GM12878 (cell line): ENCODE results near the gene THYN1.

Experiments
- CEBPB ChIP-seq, 2 experiments: fragments of 150-350 bp in 1 of 2; IDR thresholded peaks; 2 replicates each; pipeline ENCODE4 v1.6.1; 2012 to 2014; ENCODE audit warnings: low read depth in 2 of 2, low read length in 2 of 2, borderline replicate concordance in 1 of 2, inconsistent platforms in 1 of 2
- CHD2 ChIP-seq: IDR thresholded peaks from 2 replicates; pipeline ENCODE4 v1.6.1; 2011; ENCODE audit warnings: low read depth, low read length, improper control_type of control experiment, borderline replicate concordance
- EZH2 ChIP-seq: IDR thresholded peaks from 2 replicates; pipeline ENCODE4 v1.6.1; 2012; ENCODE audit warnings: low read depth, mild to moderate bottlenecking, control low read depth, inconsistent platforms, low read length, borderline replicate concordance; ENCODE audit not compliant: control insufficient read depth
- POLR2A ChIP-seq: IDR thresholded peaks from 2 replicates; pipeline ENCODE4 v1.6.1; 2011; ENCODE audit warnings: low read depth, mild to moderate bottlenecking, low read length
- POLR2AphosphoS5 ChIP-seq: IDR thresholded peaks from 2 replicates; pipeline ENCODE4 v1.6.1; 2011; ENCODE audit warnings: mild to moderate bottlenecking, low read length, inconsistent platforms
- RCOR1 ChIP-seq: conservative IDR thresholded peaks from 2 replicates; pipeline ENCODE4 v1.6.1; 2012; ENCODE audit warnings: low read depth, low read length, improper control_type of control experiment
- TF ChIP-seq, protein P1 (sequence below): fragments of 450-650 bp; IDR thresholded peaks from 2 replicates; pipeline ENCODE4 v1.6.1; 2017; ENCODE audit warnings: mild to moderate bottlenecking
- TF ChIP-seq, protein P2 (sequence below), 3 experiments: IDR thresholded peaks in 2 of 3; conservative IDR thresholded peaks in 1 of 3; 2 replicates each; pipeline ENCODE4 v1.5.1; 2011; ENCODE audit warnings: low read depth in 3 of 3, low read length in 3 of 3, mild to moderate bottlenecking in 3 of 3, control low read depth in 2 of 3, moderate library complexity in 2 of 3, inconsistent platforms in 1 of 3, mixed read lengths in 1 of 3; ENCODE audit not compliant: control insufficient read depth in 2 of 3, insufficient read depth in 1 of 3; ENCODE audit errors: extremely low read depth in 1 of 3

DNA sequence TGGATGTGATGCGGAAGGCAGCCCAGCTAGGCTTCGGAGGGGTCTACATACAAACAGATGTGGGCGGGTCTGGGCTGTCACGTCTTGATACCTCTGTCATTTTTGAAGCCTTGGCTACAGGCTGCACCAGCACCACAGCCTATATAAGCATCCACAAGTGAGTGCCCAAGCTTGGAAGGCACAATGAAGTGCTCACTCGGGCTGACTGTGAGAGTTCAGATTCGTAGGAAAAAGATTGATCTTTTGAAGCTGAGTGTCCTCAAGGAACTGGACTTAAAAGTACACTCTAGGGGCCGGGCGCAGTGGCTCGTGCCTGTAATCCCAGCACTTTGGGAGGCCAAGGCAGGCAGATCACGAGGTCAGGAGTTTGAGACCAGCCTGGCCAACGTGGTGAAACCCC lies 3.9 kb upstream of the THYN1 start:
- TF ChIP-seq EZH2 (no peak), POLR2AphosphoS5 (no peak), RCOR1 (no peak), CHD2 (no peak), POLR2A (no peak), CEBPB (IDR thresholded peaks at IDR 0.05; ENCODE audit: borderline replicate concordance in 1 of 2, low read depth in 2 of 2, low read length in 2 of 2) (no peak)
- TF ChIP-seq, protein P1, sequence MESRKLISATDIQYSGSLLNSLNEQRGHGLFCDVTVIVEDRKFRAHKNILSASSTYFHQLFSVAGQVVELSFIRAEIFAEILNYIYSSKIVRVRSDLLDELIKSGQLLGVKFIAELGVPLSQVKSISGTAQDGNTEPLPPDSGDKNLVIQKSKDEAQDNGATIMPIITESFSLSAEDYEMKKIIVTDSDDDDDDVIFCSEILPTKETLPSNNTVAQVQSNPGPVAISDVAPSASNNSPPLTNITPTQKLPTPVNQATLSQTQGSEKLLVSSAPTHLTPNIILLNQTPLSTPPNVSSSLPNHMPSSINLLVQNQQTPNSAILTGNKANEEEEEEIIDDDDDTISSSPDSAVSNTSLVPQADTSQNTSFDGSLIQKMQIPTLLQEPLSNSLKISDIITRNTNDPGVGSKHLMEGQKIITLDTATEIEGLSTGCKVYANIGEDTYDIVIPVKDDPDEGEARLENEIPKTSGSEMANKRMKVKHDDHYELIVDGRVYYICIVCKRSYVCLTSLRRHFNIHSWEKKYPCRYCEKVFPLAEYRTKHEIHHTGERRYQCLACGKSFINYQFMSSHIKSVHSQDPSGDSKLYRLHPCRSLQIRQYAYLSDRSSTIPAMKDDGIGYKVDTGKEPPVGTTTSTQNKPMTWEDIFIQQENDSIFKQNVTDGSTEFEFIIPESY: no peak
- TF ChIP-seq, protein P2, sequence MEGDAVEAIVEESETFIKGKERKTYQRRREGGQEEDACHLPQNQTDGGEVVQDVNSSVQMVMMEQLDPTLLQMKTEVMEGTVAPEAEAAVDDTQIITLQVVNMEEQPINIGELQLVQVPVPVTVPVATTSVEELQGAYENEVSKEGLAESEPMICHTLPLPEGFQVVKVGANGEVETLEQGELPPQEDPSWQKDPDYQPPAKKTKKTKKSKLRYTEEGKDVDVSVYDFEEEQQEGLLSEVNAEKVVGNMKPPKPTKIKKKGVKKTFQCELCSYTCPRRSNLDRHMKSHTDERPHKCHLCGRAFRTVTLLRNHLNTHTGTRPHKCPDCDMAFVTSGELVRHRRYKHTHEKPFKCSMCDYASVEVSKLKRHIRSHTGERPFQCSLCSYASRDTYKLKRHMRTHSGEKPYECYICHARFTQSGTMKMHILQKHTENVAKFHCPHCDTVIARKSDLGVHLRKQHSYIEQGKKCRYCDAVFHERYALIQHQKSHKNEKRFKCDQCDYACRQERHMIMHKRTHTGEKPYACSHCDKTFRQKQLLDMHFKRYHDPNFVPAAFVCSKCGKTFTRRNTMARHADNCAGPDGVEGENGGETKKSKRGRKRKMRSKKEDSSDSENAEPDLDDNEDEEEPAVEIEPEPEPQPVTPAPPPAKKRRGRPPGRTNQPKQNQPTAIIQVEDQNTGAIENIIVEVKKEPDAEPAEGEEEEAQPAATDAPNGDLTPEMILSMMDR (IDR thresholded peaks at IDR 0.05 in 2 of 3, conservative IDR thresholded peaks at IDR 0.05 in 1 of 3; ENCODE audit: control insufficient read depth in 2 of 3, extremely low read depth in 1 of 3, insufficient read depth in 1 of 3, low read depth in 3 of 3, low read length in 3 of 3): no peak
